WTC11 (cell line): ENCODE data around the gene KLHL10.

Source experiments
- CBFB ChIP-seq: sonication (generic); formaldehyde crosslinking; IDR thresholded peaks from 2 replicates; pipeline ENCODE4 v1.8.1; 2022; ENCODE audit warnings: mild to moderate bottlenecking, low read depth, missing genetic modification reagents
- GRHL2 ChIP-seq: fragments of 250-450 bp; sonication (Bioruptor Pico); IDR thresholded peaks from 2 replicates; pipeline ENCODE4 v1.8.0; 2022; ENCODE audit warnings: mild to moderate bottlenecking, moderate library complexity; ENCODE audit not compliant: insufficient replicate concordance, severe bottlenecking
- NFYB ChIP-seq: sonication (generic); formaldehyde crosslinking; conservative IDR thresholded peaks from 2 replicates; pipeline ENCODE4 v1.8.0; 2022; ENCODE audit warnings: low read depth, missing genetic modification reagents
- NR3C1 ChIP-seq: sonication (generic); formaldehyde crosslinking; conservative IDR thresholded peaks from 2 replicates; pipeline ENCODE4 v1.8.1; 2023; ENCODE audit warnings: low read depth, mild to moderate bottlenecking, missing genetic modification reagents
- SP1 ChIP-seq: sonication (generic); formaldehyde crosslinking; conservative IDR thresholded peaks from 2 replicates; pipeline ENCODE4 v1.8.1; 2022; ENCODE audit warnings: missing genetic modification reagents
- TEAD1 ChIP-seq: sonication (generic); formaldehyde crosslinking; IDR thresholded peaks from 2 replicates; pipeline ENCODE4 v1.8.0; 2022; ENCODE audit warnings: mild to moderate bottlenecking, missing genetic modification reagents
- TF ChIP-seq, protein P1 (sequence below): fragments of 200-600 bp; IDR thresholded peaks from 2 replicates; pipeline ENCODE4 v1.8.0; 2022; ENCODE audit warnings: antibody characterized with exemption
- TF ChIP-seq, protein P2 (sequence below): sonication (generic); formaldehyde crosslinking; IDR thresholded peaks from 2 replicates; pipeline ENCODE4 v1.8.1; 2023; ENCODE audit warnings: mild to moderate bottlenecking, missing genetic modification reagents
- TF ChIP-seq, protein P3 (sequence below): fragments of 250-450 bp; sonication (Bioruptor Pico); IDR thresholded peaks from 2 replicates; pipeline ENCODE4 v1.9.0; 2021; ENCODE audit warnings: mild to moderate bottlenecking
- TF ChIP-seq, protein P4 (sequence below): sonication (generic); formaldehyde crosslinking; IDR thresholded peaks from 2 replicates; pipeline ENCODE4 v1.8.0; 2022; ENCODE audit warnings: mild to moderate bottlenecking, missing genetic modification reagents

DNA sequence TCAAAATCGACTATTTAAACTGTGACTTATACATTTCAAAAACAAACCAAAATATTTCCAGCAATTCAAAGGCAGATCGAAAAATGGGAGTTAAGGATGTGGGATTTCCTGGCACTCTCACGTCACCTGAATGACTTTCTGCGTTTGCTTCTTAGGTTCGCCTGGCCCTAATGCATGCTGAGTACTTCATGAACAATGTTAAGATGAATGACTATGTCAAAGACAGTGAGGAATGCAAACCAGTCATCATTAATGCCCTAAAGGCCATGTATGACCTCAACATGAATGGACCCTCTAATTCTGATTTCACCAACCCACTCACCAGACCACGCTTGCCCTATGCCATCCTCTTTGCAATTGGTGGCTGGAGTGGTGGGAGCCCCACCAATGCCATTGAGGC lies 7.3 kb downstream of the KLHL10 start:
- TF ChIP-seq, protein P1, sequence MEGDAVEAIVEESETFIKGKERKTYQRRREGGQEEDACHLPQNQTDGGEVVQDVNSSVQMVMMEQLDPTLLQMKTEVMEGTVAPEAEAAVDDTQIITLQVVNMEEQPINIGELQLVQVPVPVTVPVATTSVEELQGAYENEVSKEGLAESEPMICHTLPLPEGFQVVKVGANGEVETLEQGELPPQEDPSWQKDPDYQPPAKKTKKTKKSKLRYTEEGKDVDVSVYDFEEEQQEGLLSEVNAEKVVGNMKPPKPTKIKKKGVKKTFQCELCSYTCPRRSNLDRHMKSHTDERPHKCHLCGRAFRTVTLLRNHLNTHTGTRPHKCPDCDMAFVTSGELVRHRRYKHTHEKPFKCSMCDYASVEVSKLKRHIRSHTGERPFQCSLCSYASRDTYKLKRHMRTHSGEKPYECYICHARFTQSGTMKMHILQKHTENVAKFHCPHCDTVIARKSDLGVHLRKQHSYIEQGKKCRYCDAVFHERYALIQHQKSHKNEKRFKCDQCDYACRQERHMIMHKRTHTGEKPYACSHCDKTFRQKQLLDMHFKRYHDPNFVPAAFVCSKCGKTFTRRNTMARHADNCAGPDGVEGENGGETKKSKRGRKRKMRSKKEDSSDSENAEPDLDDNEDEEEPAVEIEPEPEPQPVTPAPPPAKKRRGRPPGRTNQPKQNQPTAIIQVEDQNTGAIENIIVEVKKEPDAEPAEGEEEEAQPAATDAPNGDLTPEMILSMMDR = no peak
- TF ChIP-seq, protein P2, sequence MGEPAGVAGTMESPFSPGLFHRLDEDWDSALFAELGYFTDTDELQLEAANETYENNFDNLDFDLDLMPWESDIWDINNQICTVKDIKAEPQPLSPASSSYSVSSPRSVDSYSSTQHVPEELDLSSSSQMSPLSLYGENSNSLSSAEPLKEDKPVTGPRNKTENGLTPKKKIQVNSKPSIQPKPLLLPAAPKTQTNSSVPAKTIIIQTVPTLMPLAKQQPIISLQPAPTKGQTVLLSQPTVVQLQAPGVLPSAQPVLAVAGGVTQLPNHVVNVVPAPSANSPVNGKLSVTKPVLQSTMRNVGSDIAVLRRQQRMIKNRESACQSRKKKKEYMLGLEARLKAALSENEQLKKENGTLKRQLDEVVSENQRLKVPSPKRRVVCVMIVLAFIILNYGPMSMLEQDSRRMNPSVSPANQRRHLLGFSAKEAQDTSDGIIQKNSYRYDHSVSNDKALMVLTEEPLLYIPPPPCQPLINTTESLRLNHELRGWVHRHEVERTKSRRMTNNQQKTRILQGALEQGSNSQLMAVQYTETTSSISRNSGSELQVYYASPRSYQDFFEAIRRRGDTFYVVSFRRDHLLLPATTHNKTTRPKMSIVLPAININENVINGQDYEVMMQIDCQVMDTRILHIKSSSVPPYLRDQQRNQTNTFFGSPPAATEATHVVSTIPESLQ (CRISPR knock-in tag) = no peak
- TF ChIP-seq NR3C1 (no peak), GRHL2 (CRISPR knock-in tag) (no peak), CBFB (CRISPR knock-in tag) (no peak), NFYB (CRISPR knock-in tag) (no peak), SP1 (no peak), TEAD1 (no peak)
- TF ChIP-seq, protein P3, sequence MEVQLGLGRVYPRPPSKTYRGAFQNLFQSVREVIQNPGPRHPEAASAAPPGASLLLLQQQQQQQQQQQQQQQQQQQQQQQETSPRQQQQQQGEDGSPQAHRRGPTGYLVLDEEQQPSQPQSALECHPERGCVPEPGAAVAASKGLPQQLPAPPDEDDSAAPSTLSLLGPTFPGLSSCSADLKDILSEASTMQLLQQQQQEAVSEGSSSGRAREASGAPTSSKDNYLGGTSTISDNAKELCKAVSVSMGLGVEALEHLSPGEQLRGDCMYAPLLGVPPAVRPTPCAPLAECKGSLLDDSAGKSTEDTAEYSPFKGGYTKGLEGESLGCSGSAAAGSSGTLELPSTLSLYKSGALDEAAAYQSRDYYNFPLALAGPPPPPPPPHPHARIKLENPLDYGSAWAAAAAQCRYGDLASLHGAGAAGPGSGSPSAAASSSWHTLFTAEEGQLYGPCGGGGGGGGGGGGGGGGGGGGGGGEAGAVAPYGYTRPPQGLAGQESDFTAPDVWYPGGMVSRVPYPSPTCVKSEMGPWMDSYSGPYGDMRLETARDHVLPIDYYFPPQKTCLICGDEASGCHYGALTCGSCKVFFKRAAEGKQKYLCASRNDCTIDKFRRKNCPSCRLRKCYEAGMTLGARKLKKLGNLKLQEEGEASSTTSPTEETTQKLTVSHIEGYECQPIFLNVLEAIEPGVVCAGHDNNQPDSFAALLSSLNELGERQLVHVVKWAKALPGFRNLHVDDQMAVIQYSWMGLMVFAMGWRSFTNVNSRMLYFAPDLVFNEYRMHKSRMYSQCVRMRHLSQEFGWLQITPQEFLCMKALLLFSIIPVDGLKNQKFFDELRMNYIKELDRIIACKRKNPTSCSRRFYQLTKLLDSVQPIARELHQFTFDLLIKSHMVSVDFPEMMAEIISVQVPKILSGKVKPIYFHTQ (CRISPR knock-in tag) = no peak
- TF ChIP-seq, protein P4, sequence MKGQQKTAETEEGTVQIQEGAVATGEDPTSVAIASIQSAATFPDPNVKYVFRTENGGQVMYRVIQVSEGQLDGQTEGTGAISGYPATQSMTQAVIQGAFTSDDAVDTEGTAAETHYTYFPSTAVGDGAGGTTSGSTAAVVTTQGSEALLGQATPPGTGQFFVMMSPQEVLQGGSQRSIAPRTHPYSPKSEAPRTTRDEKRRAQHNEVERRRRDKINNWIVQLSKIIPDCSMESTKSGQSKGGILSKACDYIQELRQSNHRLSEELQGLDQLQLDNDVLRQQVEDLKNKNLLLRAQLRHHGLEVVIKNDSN = no peak
